ENCODE data around the gene NEURL3.

Gene NEURL3

GRCh38 chr2:96530474-96531357 is 25.6 kb upstream of the NEURL3 start:
- Histone ChIP-seq H3K4me3 (ENCODE audit: low read length) (no peak overlapping the region), H3K36me3 (ENCODE audit: insufficient read depth, low read depth, low read length) (no peaks in the 10 kb centered on the region), H3K9ac (ENCODE audit: low read depth, low read length) (no peak overlapping the region), H3K27me3 (ENCODE audit: insufficient read depth, low read length) (peaks cover 58% of the 10 kb centered on the region), H3K9me3 (ENCODE audit: insufficient read depth, low read depth, low read length) (no peaks in the 10 kb centered on the region), H3K4me1 (ENCODE audit: insufficient read depth, low read length) (peaks cover 3% of the 10 kb centered on the region; the same call in 1 of the 2 replicates), H3K27ac (ENCODE audit: low read length) (no peak overlapping the region)

DNA sequence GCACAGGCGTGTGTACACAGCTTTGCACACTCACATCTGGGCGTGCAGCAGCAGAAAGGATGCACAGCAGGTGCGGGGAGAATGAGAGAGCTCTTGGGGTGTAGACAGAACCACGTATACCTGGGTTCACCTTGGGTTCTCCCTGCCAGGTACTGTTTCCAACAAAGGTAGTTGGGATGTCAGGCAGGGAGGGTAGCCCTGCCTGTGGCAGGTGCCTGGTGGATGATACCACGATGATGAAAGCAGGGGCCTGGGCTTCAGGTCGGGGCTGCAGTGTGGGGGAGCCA is 24.9 kb upstream of the NEURL3 start:
- no peak overlapping the region for H3K9ac ChIP-seq (ENCODE audit: low read depth, low read length)
- no peak overlapping the region for H3K27ac ChIP-seq (ENCODE audit: low read length)
- H3K9me3 ChIP-seq (ENCODE audit: insufficient read depth, low read depth, low read length), result no peaks in the 10 kb centered on the region
- H3K27me3 ChIP-seq (ENCODE audit: insufficient read depth, low read length), result peaks cover 64% of the 10 kb centered on the region
- H3K4me3 ChIP-seq (ENCODE audit: low read length), result no peak overlapping the region
- peaks cover 3% of the 10 kb centered on the region; the same call in 1 of the 2 replicates for H3K4me1 ChIP-seq (ENCODE audit: insufficient read depth, low read length)
- H3K36me3 ChIP-seq (ENCODE audit: insufficient read depth, low read depth, low read length), result no peaks in the 10 kb centered on the region

DNA sequence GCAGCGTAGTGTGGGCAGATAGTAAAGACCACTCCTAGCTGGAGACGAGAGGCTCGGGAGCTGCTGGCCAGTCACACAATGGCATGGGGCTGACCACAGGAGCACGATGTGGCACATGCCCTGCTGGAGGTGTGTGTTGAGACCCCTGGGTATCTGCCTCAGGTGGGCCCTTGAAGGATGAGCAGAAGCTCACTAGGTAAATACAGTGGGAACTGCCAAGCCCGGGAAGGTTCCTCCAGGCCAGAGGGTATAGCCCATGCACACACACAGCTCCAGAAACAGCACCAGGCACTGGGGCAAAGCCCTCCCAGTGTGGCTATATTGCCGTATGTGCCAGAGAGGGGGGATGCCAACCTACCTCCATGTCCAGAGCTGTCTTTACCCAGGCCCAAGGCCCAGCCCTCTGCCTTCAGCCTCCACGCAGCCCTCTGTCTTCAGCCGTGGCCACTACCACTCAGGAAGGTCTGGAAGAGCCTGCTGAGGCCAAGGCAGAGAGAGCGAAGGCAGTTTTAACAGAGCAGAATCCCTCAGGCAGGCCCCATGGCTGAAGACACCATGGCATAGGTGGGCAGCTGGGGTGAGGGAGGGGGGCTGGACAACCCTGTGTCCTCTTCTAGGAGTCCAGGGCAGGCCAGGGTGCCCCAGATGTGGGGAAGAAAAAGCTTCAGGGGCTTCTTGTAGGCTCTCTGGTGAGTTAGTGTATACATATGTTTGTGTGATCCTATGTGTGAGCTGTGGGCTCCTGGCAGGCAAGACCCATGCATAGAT is 24.4 kb upstream of the NEURL3 start:
- peaks cover 69% of the 10 kb centered on the region for H3K27me3 ChIP-seq (ENCODE audit: insufficient read depth, low read length)
- no peaks in the 10 kb centered on the region for H3K36me3 ChIP-seq (ENCODE audit: insufficient read depth, low read depth, low read length)
- H3K4me1 ChIP-seq (ENCODE audit: insufficient read depth, low read length), result peaks cover 3% of the 10 kb centered on the region; the same call in 1 of the 2 replicates
- no peak overlapping the region for H3K4me3 ChIP-seq (ENCODE audit: low read length)
- H3K27ac ChIP-seq (ENCODE audit: low read length), result no peak overlapping the region
- no peak overlapping the region for H3K9ac ChIP-seq (ENCODE audit: low read depth, low read length)
- H3K9me3 ChIP-seq (ENCODE audit: insufficient read depth, low read depth, low read length), result no peaks in the 10 kb centered on the region

- H3K9ac ChIP-seq (ENCODE audit: low read depth, low read length), result no peak overlapping the region
- no peaks in the 10 kb centered on the region for H3K36me3 ChIP-seq (ENCODE audit: insufficient read depth, low read depth, low read length)
- peaks cover 71% of the 10 kb centered on the region for H3K27me3 ChIP-seq (ENCODE audit: insufficient read depth, low read length)
- H3K27ac ChIP-seq (ENCODE audit: low read length), result no peak overlapping the region
- H3K4me3 ChIP-seq (ENCODE audit: low read length), result no peak overlapping the region
- H3K4me1 ChIP-seq (ENCODE audit: insufficient read depth, low read length), result peaks cover 3% of the 10 kb centered on the region; the same call in 1 of the 2 replicates
- no peaks in the 10 kb centered on the region for H3K9me3 ChIP-seq (ENCODE audit: insufficient read depth, low read depth, low read length)
These were observed 23.7 kb upstream of the NEURL3 start for GRCh38 chr2:96528700-96529375.

DNA sequence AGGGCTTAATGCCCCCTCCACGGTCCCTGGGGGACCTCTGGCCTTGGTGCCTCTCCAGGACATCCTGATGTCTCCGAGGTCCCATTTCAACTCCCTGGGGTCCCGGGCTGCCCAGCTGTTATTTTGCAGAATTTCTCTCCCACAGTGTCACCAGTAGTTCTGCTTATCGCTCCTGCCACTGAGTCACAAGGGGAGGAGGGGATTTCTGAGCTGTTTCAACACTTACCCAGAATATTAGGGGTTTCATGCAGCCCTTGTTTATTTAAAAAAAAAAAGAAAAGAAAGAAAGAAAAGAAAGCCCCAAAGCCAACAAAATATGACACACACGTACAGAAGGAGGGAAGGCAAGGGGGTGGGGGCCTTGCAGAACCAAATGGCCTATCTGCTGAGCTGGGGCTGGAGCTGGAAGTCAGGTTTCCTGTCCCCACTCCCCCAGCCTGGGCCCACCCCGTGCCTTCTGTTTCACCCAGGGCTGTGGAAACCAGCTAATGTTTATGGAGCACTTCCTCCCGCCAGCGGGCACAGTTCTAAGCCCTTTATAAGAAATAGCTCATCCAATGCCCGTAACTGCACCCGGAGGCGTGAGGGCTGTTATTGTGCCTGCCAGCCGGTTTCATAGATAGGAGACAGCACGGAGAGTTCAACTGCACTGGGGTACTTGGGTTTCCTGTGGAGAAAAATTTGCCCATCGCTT is 23.0 kb upstream of the NEURL3 start:
- no peak overlapping the region for H3K27ac ChIP-seq (ENCODE audit: low read length)
- H3K4me3 ChIP-seq (ENCODE audit: low read length), result peak overlapping the region; percentile 61
- peaks cover 3% of the 10 kb centered on the region; the same call in 1 of the 2 replicates for H3K4me1 ChIP-seq (ENCODE audit: insufficient read depth, low read length)
- H3K9ac ChIP-seq (ENCODE audit: low read depth, low read length), result no peak overlapping the region; the same call in 1 of the 2 replicates
- H3K9me3 ChIP-seq (ENCODE audit: insufficient read depth, low read depth, low read length), result no peaks in the 10 kb centered on the region
- H3K27me3 ChIP-seq (ENCODE audit: insufficient read depth, low read length), result peaks cover 71% of the 10 kb centered on the region
- no peaks in the 10 kb centered on the region for H3K36me3 ChIP-seq (ENCODE audit: insufficient read depth, low read depth, low read length)

DNA sequence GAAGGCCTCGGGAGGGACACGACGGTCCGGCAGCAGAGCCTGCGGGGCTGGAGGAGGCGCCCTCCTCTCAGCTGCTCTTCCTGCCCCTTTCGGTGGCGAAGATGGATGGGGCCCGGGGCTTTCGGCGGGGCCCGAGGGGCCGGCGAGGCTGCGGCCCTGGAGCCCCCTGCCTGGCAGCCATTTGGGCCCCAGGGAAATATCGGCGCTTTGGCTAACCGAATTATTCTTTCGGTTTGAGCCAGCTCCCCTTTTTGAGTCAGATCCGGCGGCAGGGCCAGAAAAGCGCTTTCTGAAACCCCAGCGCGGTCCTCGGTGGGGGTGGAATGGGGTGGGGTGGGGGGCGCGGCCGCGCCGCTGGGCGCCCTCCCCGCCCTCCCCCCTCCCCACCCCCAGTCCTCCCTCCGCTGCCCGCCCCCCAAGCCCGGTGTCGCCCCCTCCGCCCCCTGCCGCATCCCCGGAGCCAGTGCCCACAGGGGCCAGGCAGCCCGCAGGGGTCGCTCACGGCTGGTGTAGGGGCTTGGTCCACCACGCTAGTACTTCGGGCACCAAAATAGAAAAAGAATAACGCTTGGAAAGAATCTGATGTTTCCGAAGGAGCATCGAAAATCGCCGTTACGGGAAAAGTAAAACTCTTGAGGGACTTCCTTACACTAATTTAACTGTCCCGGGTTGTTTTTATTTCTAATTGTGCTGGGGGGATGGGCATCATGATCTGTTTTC is 22.3 kb upstream of the NEURL3 start:
- Histone ChIP-seq H3K9me3 (ENCODE audit: insufficient read depth, low read depth, low read length) (no peaks in the 10 kb centered on the region), H3K4me1 (ENCODE audit: insufficient read depth, low read length) (peaks cover 3% of the 10 kb centered on the region; the same call in 1 of the 2 replicates), H3K27ac (ENCODE audit: low read length) (no peak overlapping the region), H3K4me3 (ENCODE audit: low read length) (peak overlapping the region; percentile 62), H3K9ac (ENCODE audit: low read depth, low read length) (peak overlapping the region; percentile 29; the same call in 1 of the 2 replicates), H3K36me3 (ENCODE audit: insufficient read depth, low read depth, low read length) (no peaks in the 10 kb centered on the region), H3K27me3 (ENCODE audit: insufficient read depth, low read length) (peaks cover 71% of the 10 kb centered on the region)

DNA sequence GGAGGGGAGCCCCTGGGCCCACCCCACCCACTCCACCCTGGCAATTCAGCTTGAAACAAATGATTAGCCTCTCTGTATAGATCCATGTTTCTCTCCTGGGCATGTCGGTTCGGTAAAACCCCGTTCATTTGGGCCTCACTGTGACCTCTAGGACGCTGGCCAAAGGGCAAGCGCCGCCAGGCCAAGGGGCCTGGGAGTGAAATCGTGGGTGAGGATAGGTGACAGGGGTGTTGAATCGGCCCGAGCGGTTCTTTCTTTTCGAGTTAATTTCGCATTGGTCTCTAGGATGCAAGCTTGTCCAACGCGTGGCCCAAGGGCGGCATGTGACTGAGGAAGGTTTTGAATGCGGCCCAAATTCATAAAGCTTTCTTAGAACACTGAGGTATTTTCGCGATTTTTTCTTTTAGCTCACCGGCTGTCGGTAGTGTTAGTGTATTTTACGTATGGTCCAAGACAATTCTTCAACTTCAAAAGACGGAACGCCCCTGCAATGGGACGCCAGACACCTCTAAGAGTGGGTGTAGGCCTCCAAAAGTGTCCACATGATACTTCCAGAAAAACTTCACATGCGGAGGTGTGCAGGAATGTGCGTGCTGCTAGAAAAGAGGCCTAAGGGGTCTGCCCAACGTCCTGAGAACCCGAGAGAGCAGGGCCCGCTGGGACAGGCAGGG is 21.6 kb upstream of the NEURL3 start:
- peaks cover 69% of the 10 kb centered on the region for H3K27me3 ChIP-seq (ENCODE audit: insufficient read depth, low read length)
- H3K4me1 ChIP-seq (ENCODE audit: insufficient read depth, low read length), result peaks cover 2% of the 10 kb centered on the region; the same call in 1 of the 2 replicates
- H3K9ac ChIP-seq (ENCODE audit: low read depth, low read length), result peak overlapping the region; percentile 29; the same call in 1 of the 2 replicates
- no peaks in the 10 kb centered on the region for H3K9me3 ChIP-seq (ENCODE audit: insufficient read depth, low read depth, low read length)
- H3K36me3 ChIP-seq (ENCODE audit: insufficient read depth, low read depth, low read length), result no peaks in the 10 kb centered on the region
- H3K4me3 ChIP-seq (ENCODE audit: low read length), result peak overlapping the region; percentile 62; the same call in 1 of the 2 replicates
- H3K27ac ChIP-seq (ENCODE audit: low read length), result no peak overlapping the region

DNA sequence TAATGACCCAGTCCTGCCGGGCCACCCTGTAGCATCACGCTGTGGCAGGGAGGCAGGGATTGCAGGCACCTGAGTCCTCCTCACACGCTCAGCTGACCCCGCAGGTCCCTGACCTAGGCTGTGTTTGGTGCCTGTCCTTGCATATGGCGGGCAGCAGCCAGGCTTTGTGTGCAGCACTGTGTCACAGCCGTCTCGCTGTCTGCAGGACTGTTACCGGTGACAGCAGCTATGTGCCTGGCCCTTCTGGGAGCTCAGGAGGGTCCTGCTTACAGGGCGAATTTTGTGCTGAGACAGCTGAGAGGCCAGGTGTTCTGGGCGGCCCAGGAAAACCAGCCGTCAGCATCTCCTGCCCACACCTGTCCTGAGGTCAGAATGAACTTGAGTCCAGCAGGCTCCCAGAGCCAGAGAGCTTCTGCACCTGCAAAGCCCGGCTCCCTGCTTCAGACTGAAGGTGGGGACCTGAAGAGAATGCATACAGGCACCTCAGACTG is 21.0 kb upstream of the NEURL3 start:
- H3K9ac ChIP-seq (ENCODE audit: low read depth, low read length), result no peak overlapping the region
- no peak overlapping the region for H3K27ac ChIP-seq (ENCODE audit: low read length)
- H3K36me3 ChIP-seq (ENCODE audit: insufficient read depth, low read depth, low read length), result no peaks in the 10 kb centered on the region
- H3K4me3 ChIP-seq (ENCODE audit: low read length), result no peak overlapping the region
- peaks cover 63% of the 10 kb centered on the region for H3K27me3 ChIP-seq (ENCODE audit: insufficient read depth, low read length)
- H3K4me1 ChIP-seq (ENCODE audit: insufficient read depth, low read length), result no peaks in the 10 kb centered on the region; the same call in 1 of the 2 replicates
- H3K9me3 ChIP-seq (ENCODE audit: insufficient read depth, low read depth, low read length), result no peaks in the 10 kb centered on the region

DNA sequence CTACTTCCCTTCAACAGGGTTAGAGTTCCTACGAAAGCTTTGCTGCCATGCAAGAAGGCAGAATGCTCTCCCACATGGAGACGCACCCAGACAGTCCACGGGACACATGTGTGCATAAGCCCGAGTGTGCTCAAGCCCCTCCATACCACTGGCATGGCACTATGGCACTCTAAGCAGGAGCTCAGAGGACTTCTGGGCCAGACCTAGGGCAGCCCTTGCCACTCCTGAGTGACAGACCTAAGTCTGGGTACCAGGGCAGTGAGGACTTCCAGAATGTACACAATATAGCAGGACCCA is 20.0 kb upstream of the NEURL3 start:
- Histone ChIP-seq H3K36me3 (ENCODE audit: insufficient read depth, low read depth, low read length) (no peaks in the 10 kb centered on the region), H3K4me1 (ENCODE audit: insufficient read depth, low read length) (no peaks in the 10 kb centered on the region; the same call in 1 of the 2 replicates), H3K9me3 (ENCODE audit: insufficient read depth, low read depth, low read length) (no peaks in the 10 kb centered on the region), H3K27me3 (ENCODE audit: insufficient read depth, low read length) (peaks cover 53% of the 10 kb centered on the region), H3K9ac (ENCODE audit: low read depth, low read length) (no peak overlapping the region), H3K4me3 (ENCODE audit: low read length) (no peak overlapping the region), H3K27ac (ENCODE audit: low read length) (no peak overlapping the region)

DNA sequence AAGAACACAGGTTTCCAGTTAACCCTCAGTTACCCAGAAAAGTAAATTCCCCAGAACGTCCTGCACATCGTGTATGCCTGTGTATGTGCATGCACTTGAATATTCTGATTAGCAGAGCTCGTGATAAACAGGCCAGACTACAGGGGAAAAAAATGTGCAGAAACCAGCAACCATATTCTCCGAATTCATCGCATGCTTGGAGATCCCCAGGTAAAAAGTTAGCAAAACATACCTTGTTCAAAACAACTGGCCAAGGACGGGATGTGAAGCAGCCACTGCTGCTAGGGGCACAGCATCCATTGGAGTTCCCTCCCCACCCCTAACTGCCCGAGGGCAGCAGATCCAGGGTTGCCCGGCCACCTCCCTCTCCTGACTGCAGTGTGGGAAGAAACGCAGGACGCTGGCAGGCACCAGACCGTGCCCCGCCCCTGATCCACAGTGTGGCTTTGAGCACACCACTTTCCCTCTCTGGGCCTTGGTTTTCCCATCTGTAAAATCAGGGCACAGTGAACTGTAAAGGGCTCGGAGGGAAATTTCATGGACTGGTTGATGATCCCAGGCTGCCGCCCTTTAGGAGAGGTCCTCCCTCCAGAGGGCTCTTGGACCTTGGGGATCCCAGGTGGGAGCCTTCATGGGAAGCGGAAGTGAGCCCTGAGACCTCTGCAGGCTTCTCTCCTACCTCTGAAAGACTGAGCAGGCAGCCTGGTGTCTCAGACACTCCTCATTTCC is 19.5 kb upstream of the NEURL3 start:
- H3K9ac ChIP-seq (ENCODE audit: low read depth, low read length), result no peak overlapping the region
- H3K27ac ChIP-seq (ENCODE audit: low read length), result no peak overlapping the region
- H3K4me1 ChIP-seq (ENCODE audit: insufficient read depth, low read length), result no peaks in the 10 kb centered on the region; the same call in 1 of the 2 replicates
- no peaks in the 10 kb centered on the region for H3K9me3 ChIP-seq (ENCODE audit: insufficient read depth, low read depth, low read length)
- peaks cover 48% of the 10 kb centered on the region for H3K27me3 ChIP-seq (ENCODE audit: insufficient read depth, low read length)
- H3K36me3 ChIP-seq (ENCODE audit: insufficient read depth, low read depth, low read length), result no peaks in the 10 kb centered on the region
- no peak overlapping the region for H3K4me3 ChIP-seq (ENCODE audit: low read length)

All from iPS-20b (cell line).